D341Med (cell line): Measurements from ENCODE around the gene NR3C1.

Source experiments
- DNase-seq: peaks from one replicate; pipeline ENCODE4 v3.0.0; 2012; ENCODE audit warnings: low spot score

Gene NR3C1

DNA sequence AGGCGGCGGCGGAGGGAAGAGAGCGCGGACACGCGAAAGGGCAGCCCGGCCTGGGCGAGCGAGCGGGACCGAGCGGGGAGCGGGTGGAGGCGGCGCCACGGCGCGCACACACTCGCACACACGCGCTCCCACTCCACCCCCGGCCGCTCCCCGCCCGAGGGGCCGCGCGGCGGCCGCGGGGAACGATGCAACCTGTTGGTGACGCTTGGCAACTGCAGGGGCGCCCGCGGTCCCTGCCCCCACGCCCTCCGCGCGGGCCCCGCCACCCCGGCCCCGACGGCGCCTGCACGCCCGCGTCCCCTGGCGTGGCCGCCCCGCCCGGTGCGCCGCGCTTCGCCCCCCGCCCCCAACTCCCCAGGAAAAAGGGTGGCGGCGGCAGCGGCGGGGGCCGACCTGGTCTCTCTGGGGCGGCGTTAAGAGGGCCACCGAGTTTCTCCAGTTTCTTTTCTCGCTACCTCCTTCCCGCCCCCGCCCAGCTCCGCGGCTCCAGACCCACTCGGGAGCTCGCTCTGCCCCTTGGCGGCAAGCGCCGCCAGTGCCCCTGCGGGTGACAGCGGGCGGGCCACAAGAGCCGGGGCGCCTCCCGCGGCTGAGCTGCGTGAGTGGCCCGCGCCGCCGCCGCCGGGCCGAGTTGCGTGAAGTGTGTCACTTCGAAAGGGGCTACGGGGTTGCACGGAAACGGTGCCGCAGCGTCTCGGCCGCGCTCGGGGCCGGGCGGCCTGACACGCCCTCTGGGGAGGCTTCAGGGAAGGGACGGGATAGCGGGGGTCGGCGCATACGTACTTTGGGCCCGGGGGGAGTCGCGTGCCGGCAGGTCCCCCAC is at the start of gene NR3C1:
TSS of gene NR3C1 (minus strand) at position 94 of the 823 bp plus-strand sequence. CDS start 2,847 bp downstream, outside the sequence.
- peak; percentile 85 for DNase-seq

GRCh38 chr5:143449772-143450171 is 46.3 kb upstream of the NR3C1 start:
- DNase-seq, result no peak

GRCh38 chr5:143448518-143448917 is 45.0 kb upstream of the NR3C1 start:
- DNase-seq, result no peak

DNA sequence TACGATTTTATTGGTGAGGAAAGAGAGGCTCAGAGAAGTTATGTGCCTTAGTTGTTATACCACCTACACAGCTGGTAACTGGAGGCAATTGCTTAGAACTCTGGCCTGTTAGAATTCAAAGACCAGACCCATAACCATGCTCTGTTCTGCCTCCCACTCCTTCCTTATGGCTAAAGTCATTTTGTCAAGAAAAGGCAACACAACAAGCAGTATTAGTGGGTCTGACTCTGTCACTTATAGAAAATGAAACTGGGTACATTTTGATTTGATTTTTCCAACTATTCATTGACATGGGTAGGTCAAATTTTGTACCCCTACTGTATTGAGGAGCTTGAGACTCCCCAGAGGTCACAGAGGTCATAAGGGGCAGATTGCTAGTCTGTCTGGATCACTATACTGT is 44.5 kb upstream of the NR3C1 start:
- no peak for DNase-seq

DNA sequence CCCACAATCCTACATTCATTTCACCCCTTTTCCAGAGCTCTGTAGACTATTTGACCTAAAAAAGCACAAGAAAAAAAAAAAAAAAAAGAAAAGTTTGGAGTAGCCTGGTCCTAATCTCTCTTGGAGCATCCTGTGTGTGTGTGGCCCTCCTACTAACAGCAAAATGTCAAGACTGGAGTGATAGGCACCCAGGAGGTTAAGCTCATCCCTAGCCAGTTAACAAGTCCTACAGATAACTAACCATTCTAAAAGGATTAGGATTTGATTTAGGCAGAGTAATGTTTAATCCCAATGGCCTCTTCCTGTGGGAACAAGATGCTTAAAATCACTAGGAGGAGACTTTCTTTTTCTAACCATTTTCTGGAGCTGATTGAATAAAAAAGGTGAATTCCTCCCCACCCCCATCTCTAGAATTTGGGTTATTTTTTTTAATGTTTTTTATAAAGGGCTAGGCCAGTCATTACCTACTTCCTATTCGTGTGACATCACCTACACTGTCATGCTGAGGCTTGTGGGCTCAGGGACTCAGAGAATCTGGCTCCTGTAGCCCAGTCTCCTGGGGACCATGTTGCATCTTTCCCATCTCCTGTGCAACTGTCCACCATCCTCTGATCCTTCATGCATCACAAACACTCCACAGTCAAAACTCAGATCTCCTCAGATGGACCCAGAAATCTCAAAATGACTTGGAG is 43.2 kb upstream of the NR3C1 start:
- DNase-seq, result no peak

DNA sequence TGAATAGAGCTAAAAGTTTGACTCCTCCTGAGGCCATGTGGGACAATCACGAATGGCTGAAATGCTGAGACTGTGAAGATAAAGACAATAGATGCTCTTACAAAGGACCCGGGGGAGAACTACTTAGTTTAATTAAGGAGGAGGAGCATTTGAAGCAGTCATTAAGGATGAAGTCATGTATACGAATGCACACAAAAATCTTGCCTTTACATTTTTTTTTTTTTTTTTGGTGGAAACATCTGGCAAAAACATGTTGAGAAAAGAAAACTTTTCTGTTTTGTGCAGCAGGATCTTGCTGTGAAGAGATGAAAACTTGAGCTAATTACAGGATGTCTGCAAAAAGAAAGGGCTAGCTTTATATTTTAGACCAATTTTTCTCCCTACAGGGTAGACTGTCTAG is 42.3 kb upstream of the NR3C1 start:
- DNase-seq, result peak; percentile 42

DNA sequence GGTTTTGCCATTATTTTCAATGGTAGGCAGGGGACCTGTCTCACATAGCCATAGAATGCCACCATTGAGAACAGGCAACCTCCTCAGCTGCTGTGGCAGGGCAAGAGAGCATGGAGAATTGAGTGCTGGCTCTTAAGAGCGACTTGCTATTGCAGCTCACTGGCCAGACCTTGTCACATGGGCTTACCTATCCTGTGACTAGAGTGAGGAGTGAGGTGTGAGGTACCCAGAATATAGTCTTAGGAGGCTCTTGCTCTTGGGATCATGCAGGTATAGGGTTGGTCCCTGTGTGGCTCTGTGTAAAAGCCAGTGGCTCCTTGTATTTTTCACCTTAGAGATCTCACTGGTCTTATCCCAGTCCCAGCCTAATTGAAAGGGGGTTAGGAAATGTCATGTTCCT is 39.8 kb upstream of the NR3C1 start:
- no peak for DNase-seq

- DNase-seq, result no peak
Measured at GRCh38 chr5:143442385-143442784, 38.9 kb upstream of the NR3C1 start.

GRCh38 chr5:143440448-143441115 is 37.1 kb upstream of the NR3C1 start:
- no peak for DNase-seq

GRCh38 chr5:143437666-143438273 is 34.3 kb upstream of the NR3C1 start:
- DNase-seq, result no peak

DNA sequence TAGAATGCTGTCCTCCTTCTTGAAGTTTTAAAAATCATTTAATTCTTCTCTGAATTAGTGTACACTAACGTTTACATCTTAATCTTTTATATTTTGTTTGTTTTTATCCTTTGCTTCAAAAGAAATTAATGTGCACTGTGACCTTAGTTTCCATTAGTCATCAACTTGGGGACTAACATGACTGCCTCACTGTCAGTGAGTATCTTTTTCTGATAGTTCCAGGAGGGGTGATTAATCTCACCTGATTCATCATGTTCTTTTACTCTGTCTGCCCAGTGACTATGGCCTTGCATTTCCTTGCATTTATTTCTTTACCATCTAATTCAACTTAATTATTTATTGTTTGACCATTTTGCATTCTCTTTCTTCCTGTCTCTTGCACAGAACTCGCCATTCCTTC is 33.4 kb upstream of the NR3C1 start:
- DNase-seq, result no peak

GRCh38 chr5:143435210-143435657 is 31.7 kb upstream of the NR3C1 start:
- no peak for DNase-seq

DNA sequence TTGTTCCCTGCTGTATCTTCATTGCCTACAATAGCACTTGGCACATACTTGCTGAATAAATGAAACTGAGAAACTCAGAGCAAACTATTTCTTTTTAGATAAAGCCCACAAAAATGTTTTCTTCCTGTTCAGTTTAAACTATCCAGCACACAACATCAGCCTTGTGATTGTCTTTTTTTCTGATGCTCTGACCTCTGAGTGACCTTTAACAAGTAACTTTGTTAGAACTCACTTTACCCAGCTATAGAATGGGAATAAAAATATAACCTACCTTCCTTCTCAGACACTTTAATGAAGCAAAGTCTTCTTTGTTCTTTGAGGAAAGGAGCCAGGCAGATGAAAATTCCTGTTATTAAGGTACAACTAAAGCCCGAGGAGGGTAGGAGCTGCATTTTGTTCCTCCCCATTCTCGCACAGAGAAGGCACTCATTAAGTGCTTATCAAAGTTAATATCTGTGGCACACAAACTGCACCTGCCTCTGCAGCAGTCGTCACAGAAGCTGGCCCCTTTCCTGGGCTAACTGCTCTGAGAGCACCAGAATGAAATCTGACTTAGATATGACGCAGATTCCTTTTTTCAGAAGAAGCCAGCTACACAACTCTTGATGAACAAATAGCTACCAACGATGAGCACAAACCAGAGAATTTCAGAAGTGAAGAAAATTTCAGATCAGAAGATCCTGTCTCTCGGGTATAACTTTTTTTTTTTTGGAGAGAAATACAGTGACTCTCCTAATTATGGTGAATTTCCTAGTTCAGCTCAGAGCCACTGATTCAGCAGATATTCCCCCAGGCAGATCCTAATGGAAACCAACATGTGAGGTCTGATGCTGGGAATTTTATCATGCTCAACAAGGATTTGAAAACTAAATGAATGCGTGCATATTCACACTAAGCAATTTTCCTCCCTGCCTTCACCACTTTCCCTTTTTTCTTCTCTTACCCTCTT is 31.0 kb upstream of the NR3C1 start:
- no peak for DNase-seq

- peak; percentile 25 for DNase-seq
Measured at GRCh38 chr5:143433670-143434069, 30.2 kb upstream of the NR3C1 start.

- no peak for DNase-seq
Measured at GRCh38 chr5:143432658-143433239, 29.3 kb upstream of the NR3C1 start.

DNA sequence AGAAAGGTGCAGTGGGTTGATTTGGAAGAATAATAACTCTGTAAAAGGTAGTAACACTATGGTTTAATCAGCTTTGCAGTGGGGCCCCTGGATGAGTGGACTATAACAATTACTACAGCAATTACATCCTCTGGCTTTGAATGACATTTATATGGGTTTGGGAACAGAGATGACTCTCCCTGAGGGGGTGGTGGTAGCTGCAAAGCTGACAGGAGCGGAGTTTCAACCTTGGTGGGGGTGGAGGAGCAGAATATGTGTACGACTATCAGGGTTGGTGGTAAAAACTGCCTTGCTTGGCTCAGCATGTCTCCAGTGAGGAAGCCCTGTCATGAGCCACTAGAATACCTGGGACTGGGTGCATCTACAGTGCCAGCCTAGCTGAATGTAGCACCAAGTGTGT is 28.3 kb upstream of the NR3C1 start:
- DNase-seq, result no peak

- DNase-seq, result no peak
Measured at GRCh38 chr5:143428738-143429420, 25.4 kb upstream of the NR3C1 start.

- no peak for DNase-seq
Measured at GRCh38 chr5:143428155-143428554, 24.7 kb upstream of the NR3C1 start.

DNA sequence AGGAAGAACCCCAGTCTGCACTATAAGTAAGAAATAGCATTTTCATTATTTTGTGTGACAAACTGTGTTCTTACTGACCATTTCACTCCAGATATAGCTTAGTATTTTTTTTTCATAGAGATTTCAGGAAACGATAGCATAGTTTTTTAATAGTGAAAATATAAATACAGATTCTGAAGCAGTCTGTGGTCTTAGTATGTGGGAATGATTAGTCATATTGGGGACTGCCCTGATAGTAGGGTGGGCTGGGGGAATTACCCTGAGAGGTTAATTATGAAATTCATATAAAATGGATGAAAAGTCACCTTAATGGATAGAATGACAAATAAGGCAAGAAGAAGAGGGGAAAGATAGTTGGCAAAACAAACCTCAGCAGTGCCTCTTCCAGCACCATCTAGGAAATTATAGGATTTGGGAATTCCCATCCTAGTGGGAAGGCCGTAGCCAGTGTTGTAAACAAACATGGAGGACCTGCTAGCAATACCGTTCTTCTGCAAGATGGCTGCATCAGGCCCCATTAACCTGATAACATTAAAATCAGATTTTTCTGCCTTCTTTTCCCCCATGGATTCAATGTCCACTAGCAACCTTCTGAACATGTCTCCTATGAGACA is 23.7 kb upstream of the NR3C1 start:
- no peak for DNase-seq

- DNase-seq, result no peak
Measured at GRCh38 chr5:143426437-143426991, 23.0 kb upstream of the NR3C1 start.
